ENCODE data around the gene IPPK. TPM values are rescaled to one million over a fixed set of nuclear protein-coding genes. Genes with fewer than 3 reads are reported as not detected.

IPPK gene
- total RNA-seq, 3 donors from 2014 or later: 5.8 to 22.8 (median 12.1) TPM

GRCh38 chr9:92716557-92716956 lies 46.6 kb upstream of the IPPK start:
- intact Hi-C loops (cut with DNase I; ENCODE audit: low total_unique reads): no loop called here
- no peak overlapping the region for H3K27ac ChIP-seq

GRCh38 chr9:92715488-92716231 lies 45.7 kb upstream of the IPPK start:
- no peak for TF ChIP-seq POLR2A (IDR thresholded peaks at IDR 0.05)
- TF ChIP-seq POLR2AphosphoS5 (IDR thresholded peaks at IDR 0.05): no peak
- TF ChIP-seq CTCF (IDR thresholded peaks at IDR 0.05): no peak
- H3K9me3 ChIP-seq: no peaks in the 10 kb centered on the region
- no peak for DNase-seq (ENCODE audit: low spot score in 2 of 2)
- H3K4me1 ChIP-seq: no peaks in the 10 kb centered on the region
- H3K27ac ChIP-seq: no peak overlapping the region
- intact Hi-C loops (cut with DNase I; ENCODE audit: low total_unique reads): no loop called here
- H3K36me3 ChIP-seq: peaks cover 21% of the 10 kb centered on the region
- H3K27me3 ChIP-seq: no peaks in the 10 kb centered on the region
- H3K4me3 ChIP-seq: no peak overlapping the region

More at GRCh38 chr9:92716557-92716956, 46.6 kb upstream of the IPPK start:
- Histone ChIP-seq H3K4me1 (no peaks in the 10 kb centered on the region), H3K36me3 (peaks cover 21% of the 10 kb centered on the region), H3K4me3 (no peak overlapping the region), H3K9me3 (no peaks in the 10 kb centered on the region), H3K27me3 (no peaks in the 10 kb centered on the region)
- peak; percentile 27 to 75 for DNase-seq (ENCODE audit: low spot score in 2 of 2)
- TF ChIP-seq CTCF (IDR thresholded peaks at IDR 0.05) (peak; percentile 50 to 92 (median 88)), POLR2A (IDR thresholded peaks at IDR 0.05) (no peak)

GRCh38 chr9:92714787-92715487 lies 45.0 kb upstream of the IPPK start:
- TF ChIP-seq POLR2AphosphoS5 (IDR thresholded peaks at IDR 0.05) (no peak), CTCF (IDR thresholded peaks at IDR 0.05) (no peak), POLR2A (IDR thresholded peaks at IDR 0.05) (no peak)
- no peak overlapping the region for H3K27ac ChIP-seq

GRCh38 chr9:92714016-92714415 lies 44.1 kb upstream of the IPPK start:
- Histone ChIP-seq H3K27me3 (no peaks in the 10 kb centered on the region), H3K4me3 (no peak overlapping the region), H3K27ac (no peak overlapping the region), H3K9me3 (no peaks in the 10 kb centered on the region), H3K4me1 (no peaks in the 10 kb centered on the region), H3K36me3 (peaks cover 15% of the 10 kb centered on the region)
- intact Hi-C loops (cut with DNase I; ENCODE audit: low total_unique reads): no loop called here
- no peak for DNase-seq (ENCODE audit: low spot score in 2 of 2)
- TF ChIP-seq POLR2AphosphoS5 (IDR thresholded peaks at IDR 0.05): no peak
- no peak for TF ChIP-seq CTCF (IDR thresholded peaks at IDR 0.05)
- TF ChIP-seq POLR2A (IDR thresholded peaks at IDR 0.05): no peak

More at GRCh38 chr9:92714787-92715487, 45.0 kb upstream of the IPPK start:
- peaks cover 21% of the 10 kb centered on the region for H3K36me3 ChIP-seq
- H3K27me3 ChIP-seq: no peaks in the 10 kb centered on the region
- H3K4me3 ChIP-seq: no peak overlapping the region
- H3K9me3 ChIP-seq: no peaks in the 10 kb centered on the region
- intact Hi-C loops (cut with DNase I; ENCODE audit: low total_unique reads): no loop called here
- no peaks in the 10 kb centered on the region for H3K4me1 ChIP-seq
- DNase-seq (ENCODE audit: low spot score in 2 of 2): no peak

- Histone ChIP-seq H3K27ac (no peak overlapping the region), H3K27me3 (no peaks in the 10 kb centered on the region), H3K36me3 (peaks cover 11% of the 10 kb centered on the region), H3K4me1 (no peaks in the 10 kb centered on the region), H3K4me3 (no peak overlapping the region), H3K9me3 (no peaks in the 10 kb centered on the region)
- intact Hi-C loops (cut with DNase I; ENCODE audit: low total_unique reads): no loop called here
- peak in 1 of 2 donors; percentile 15 for DNase-seq (ENCODE audit: low spot score in 2 of 2)
- TF ChIP-seq POLR2AphosphoS5 (IDR thresholded peaks at IDR 0.05): no peak
- TF ChIP-seq POLR2A (IDR thresholded peaks at IDR 0.05): no peak
- TF ChIP-seq CTCF (IDR thresholded peaks at IDR 0.05): no peak
Observed at GRCh38 chr9:92713528-92713927, 43.6 kb upstream of the IPPK start.
